ENCODE results near the gene KRTAP9-9.
"Not testable (repeated sequence)": the region's sequence is repeated elsewhere in the genome, so short reads cannot be mapped to it uniquely, and the experiment has no call there.

KRTAP9-9 gene

DNA sequence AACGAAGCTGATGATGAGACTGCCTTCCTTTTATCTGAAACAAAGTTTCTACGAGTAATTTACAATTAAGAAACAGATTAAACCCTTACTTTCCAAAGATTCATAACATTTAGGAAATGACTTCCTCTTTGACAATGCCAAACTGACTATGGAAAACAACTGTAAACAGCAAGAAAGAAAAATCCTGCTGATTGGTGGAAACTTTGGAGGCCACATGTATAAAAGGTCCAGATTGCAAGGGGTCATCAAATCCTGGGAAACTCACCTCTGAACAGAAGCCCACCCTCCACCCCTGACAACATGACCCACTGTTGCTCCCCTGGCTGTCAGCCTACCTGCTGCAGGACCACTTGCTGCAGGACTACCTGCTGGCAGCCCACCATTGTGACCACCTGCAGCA is 9.9 kb downstream of the KRTAP9-9 start, which contains the start of gene KRTAP9-6:
KRTAP9-6 (plus strand) TSS at position 301 of the 400 bp plus-strand sequence; CDS start at position 301, 0 bp downstream.
- no peak for DNase-seq
- Histone ChIP-seq H3K9me3 (replicated peaks; ENCODE audit: insufficient read depth, low read length) (no peaks in the 10 kb centered on the region), H3K4me2 (ENCODE audit: low read depth, low read length) (no peak within 1 kb of the TSS), H3K4me1 (ENCODE audit: low read length) (no peaks in the 10 kb centered on the region), H3K79me2 (ENCODE audit: low read length) (no peaks in the 10 kb centered on the region), H3K9ac (ENCODE audit: low read length) (no peak within 1 kb of the TSS), H3K36me3 (replicated peaks; ENCODE audit: insufficient read depth, low read length) (no peaks in the 10 kb centered on the region), H3K27ac (ENCODE audit: low read length) (no peak within 1 kb of the TSS), H4K20me1 (ENCODE audit: insufficient read depth, low read length) (no peaks in the 10 kb centered on the region), H3K4me3 (ENCODE audit: low read length) (no peak within 1 kb of the TSS), H2AFZ (ENCODE audit: low read length) (no peak within 1 kb of the TSS), H3K27me3 (replicated peaks; ENCODE audit: insufficient read depth, low read length) (no peaks in the 10 kb centered on the region), H3F3A (ENCODE audit: insufficient read depth, low read length) (no peaks in the 10 kb centered on the region), H3K9me2 (replicated peaks; ENCODE audit: insufficient read depth, low read length) (no peaks in the 10 kb centered on the region)
- TF ChIP-seq EZH2phosphoT487 (IDR thresholded peaks at IDR 0.05; ENCODE audit: low read length) (no peak), EZH2 (optimal IDR thresholded peaks at IDR 0.05; ENCODE audit: low read depth, low read length) (no peak)
- TF ChIP-seq, protein P1, sequence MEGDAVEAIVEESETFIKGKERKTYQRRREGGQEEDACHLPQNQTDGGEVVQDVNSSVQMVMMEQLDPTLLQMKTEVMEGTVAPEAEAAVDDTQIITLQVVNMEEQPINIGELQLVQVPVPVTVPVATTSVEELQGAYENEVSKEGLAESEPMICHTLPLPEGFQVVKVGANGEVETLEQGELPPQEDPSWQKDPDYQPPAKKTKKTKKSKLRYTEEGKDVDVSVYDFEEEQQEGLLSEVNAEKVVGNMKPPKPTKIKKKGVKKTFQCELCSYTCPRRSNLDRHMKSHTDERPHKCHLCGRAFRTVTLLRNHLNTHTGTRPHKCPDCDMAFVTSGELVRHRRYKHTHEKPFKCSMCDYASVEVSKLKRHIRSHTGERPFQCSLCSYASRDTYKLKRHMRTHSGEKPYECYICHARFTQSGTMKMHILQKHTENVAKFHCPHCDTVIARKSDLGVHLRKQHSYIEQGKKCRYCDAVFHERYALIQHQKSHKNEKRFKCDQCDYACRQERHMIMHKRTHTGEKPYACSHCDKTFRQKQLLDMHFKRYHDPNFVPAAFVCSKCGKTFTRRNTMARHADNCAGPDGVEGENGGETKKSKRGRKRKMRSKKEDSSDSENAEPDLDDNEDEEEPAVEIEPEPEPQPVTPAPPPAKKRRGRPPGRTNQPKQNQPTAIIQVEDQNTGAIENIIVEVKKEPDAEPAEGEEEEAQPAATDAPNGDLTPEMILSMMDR (IDR thresholded peaks at IDR 0.05; ENCODE audit: low read length): no peak

DNA sequence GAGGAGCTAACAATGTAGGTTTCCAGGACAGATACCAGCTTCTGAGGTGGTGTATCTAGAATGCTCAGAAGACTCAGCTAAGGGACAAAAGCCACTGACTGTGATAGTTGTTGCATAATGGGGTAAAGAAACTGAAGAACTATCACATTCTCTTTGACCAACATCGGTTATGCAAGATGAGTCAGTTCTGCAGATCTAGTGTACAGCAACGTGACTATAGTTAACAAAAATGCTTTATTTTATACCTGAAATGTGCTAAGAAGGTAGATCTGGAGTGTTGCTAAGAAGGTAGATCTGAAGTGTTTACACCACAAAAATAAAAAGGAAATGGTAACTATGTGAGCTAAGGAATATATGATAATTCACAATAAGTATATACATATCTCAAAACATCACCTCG is 12.5 kb downstream of the KRTAP9-9 start:
- no peaks in the 10 kb centered on the region for H3K9me3 ChIP-seq (replicated peaks; ENCODE audit: insufficient read depth, low read length)
- TF ChIP-seq EZH2 (optimal IDR thresholded peaks at IDR 0.05; ENCODE audit: low read depth, low read length): no peak
- H3K36me3 ChIP-seq (replicated peaks; ENCODE audit: insufficient read depth, low read length): no peaks in the 10 kb centered on the region
- H4K20me1 ChIP-seq (ENCODE audit: insufficient read depth, low read length): no peaks in the 10 kb centered on the region
- H3K4me1 ChIP-seq (ENCODE audit: low read length): no peaks in the 10 kb centered on the region
- H3K79me2 ChIP-seq (ENCODE audit: low read length): no peaks in the 10 kb centered on the region
- no peak overlapping the region for H3K9ac ChIP-seq (ENCODE audit: low read length)
- H3K9me2 ChIP-seq (replicated peaks; ENCODE audit: insufficient read depth, low read length): no peaks in the 10 kb centered on the region
- no peak for DNase-seq
- H3K4me2 ChIP-seq (ENCODE audit: low read depth, low read length): no peak overlapping the region
- H3K27me3 ChIP-seq (replicated peaks; ENCODE audit: insufficient read depth, low read length): no peaks in the 10 kb centered on the region
- no peak overlapping the region for H3K27ac ChIP-seq (ENCODE audit: low read length)
- no peaks in the 10 kb centered on the region for H3F3A ChIP-seq (ENCODE audit: insufficient read depth, low read length)
- H2AFZ ChIP-seq (ENCODE audit: low read length): no peak overlapping the region
- no peak overlapping the region for H3K4me3 ChIP-seq (ENCODE audit: low read length)

DNA sequence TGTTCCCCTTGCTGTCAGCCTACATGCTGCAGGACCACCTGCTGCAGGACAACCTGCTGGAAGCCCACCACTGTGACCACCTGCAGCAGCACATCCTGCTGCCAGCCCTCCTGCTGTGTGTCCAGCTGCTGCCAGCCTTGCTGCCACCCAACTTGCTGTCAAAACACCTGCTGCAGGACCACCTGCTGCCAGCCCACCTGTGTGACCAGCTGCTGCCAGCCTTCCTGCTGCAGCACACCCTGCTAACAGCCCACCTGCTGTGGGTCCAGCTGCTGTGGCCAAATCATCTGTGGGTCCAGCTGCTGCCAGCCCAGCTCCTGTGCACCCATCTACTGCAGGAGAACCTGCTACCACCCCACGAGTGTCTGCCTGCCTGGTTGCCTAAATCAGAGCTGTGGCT is 16.1 kb downstream of the KRTAP9-9 start:
- H3F3A ChIP-seq (ENCODE audit: insufficient read depth, low read length): not testable (repeated sequence)

DNA sequence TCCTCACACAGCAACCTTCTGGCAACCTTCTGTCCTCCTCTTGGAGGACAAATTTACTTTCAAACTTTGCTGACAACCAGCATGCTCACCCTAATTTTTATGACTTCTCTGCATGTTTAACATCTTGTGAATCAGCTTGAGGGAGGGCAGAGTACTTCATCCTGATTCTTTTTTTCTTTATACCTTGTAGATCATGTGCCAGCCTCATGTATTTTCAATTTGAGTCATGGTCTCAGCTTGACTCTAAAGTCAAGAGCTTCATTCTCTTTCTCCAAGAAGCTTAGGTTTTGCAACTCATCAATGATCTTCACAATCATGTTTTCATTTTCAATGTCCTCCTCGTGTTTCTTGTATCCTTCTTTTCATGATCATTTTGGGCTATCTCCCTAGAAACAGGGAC is 16.7 kb downstream of the KRTAP9-9 start:
- Histone ChIP-seq H3K27me3 (replicated peaks; ENCODE audit: insufficient read depth, low read length) (no peaks in the 10 kb centered on the region), H3K79me2 (ENCODE audit: low read length) (no peaks in the 10 kb centered on the region), H3K36me3 (replicated peaks; ENCODE audit: insufficient read depth, low read length) (no peaks in the 10 kb centered on the region), H3K27ac (ENCODE audit: low read length) (no peak overlapping the region), H3K4me3 (ENCODE audit: low read length) (no peak overlapping the region), H2AFZ (ENCODE audit: low read length) (no peak overlapping the region), H3K4me1 (ENCODE audit: low read length) (no peaks in the 10 kb centered on the region), H3K4me2 (ENCODE audit: low read depth, low read length) (no peak overlapping the region), H3F3A (ENCODE audit: insufficient read depth, low read length) (no peaks in the 10 kb centered on the region), H3K9ac (ENCODE audit: low read length) (no peak overlapping the region), H3K9me3 (replicated peaks; ENCODE audit: insufficient read depth, low read length) (no peaks in the 10 kb centered on the region), H4K20me1 (ENCODE audit: insufficient read depth, low read length) (no peaks in the 10 kb centered on the region), H3K9me2 (replicated peaks; ENCODE audit: insufficient read depth, low read length) (no peaks in the 10 kb centered on the region)
- TF ChIP-seq EZH2phosphoT487 (IDR thresholded peaks at IDR 0.05; ENCODE audit: low read length) (no peak), EZH2 (optimal IDR thresholded peaks at IDR 0.05; ENCODE audit: low read depth, low read length) (no peak)
- TF ChIP-seq, protein P1 (IDR thresholded peaks at IDR 0.05; ENCODE audit: low read length): no peak
- DNase-seq: no peak

More for the DNA sequence above, 16.1 kb downstream of the KRTAP9-9 start:
- H3K4me2 ChIP-seq (ENCODE audit: low read depth, low read length); H3K27me3 ChIP-seq (replicated peaks; ENCODE audit: insufficient read depth, low read length); H3K9me3 ChIP-seq (replicated peaks; ENCODE audit: insufficient read depth, low read length); H3K9me2 ChIP-seq (replicated peaks; ENCODE audit: insufficient read depth, low read length); H3K79me2 ChIP-seq (ENCODE audit: low read length); H3K36me3 ChIP-seq (replicated peaks; ENCODE audit: insufficient read depth, low read length); H3K27ac ChIP-seq (ENCODE audit: low read length); H3K4me1 ChIP-seq (ENCODE audit: low read length); H3K4me3 ChIP-seq (ENCODE audit: low read length); DNase-seq; H2AFZ ChIP-seq (ENCODE audit: low read length); H4K20me1 ChIP-seq (ENCODE audit: insufficient read depth, low read length); H3K9ac ChIP-seq (ENCODE audit: low read length): not testable (repeated sequence)

DNA sequence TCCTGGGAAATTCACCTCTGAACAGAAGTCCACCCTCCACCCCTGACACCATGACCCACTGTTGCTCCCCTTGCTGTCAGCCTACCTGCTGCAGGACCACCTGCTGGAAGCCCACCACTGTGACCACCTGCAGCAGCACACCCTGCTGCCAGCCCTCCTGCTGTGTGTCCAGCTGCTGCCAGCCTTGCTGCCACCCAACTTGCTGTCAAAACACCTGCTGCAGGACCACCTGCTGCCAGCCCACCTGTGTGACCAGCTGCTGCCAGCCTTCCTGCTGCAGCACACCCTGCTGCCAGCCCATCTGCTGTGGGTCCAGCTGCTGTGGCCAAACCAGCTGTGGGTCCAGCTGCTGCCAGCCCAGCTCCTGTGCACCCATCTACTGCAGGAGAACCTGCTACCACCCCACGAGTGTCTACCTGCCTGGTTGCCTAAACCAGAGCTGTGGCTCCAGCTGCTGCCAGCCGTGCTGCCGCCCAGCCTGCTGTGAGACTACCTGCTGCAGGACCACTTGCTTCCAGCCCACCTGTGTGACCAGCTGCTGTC is 20.5 kb downstream of the KRTAP9-9 start, which contains the start of gene KRTAP9-7:
KRTAP9-7 (plus strand) TSS at position 51 of the 543 bp plus-strand sequence; CDS start at position 51, 0 bp downstream.
- H3K9ac ChIP-seq (ENCODE audit: low read length); DNase-seq; H3K27me3 ChIP-seq (replicated peaks; ENCODE audit: insufficient read depth, low read length); H3K9me3 ChIP-seq (replicated peaks; ENCODE audit: insufficient read depth, low read length); H3K79me2 ChIP-seq (ENCODE audit: low read length); H3K9me2 ChIP-seq (replicated peaks; ENCODE audit: insufficient read depth, low read length); H2AFZ ChIP-seq (ENCODE audit: low read length); H3K27ac ChIP-seq (ENCODE audit: low read length); H3K4me3 ChIP-seq (ENCODE audit: low read length); H3F3A ChIP-seq (ENCODE audit: insufficient read depth, low read length); H3K36me3 ChIP-seq (replicated peaks; ENCODE audit: insufficient read depth, low read length); H3K4me1 ChIP-seq (ENCODE audit: low read length); H3K4me2 ChIP-seq (ENCODE audit: low read depth, low read length); H4K20me1 ChIP-seq (ENCODE audit: insufficient read depth, low read length): not testable (repeated sequence)
